ENCODE measurements around the gene PRR33.

The PRR33 gene

DNA sequence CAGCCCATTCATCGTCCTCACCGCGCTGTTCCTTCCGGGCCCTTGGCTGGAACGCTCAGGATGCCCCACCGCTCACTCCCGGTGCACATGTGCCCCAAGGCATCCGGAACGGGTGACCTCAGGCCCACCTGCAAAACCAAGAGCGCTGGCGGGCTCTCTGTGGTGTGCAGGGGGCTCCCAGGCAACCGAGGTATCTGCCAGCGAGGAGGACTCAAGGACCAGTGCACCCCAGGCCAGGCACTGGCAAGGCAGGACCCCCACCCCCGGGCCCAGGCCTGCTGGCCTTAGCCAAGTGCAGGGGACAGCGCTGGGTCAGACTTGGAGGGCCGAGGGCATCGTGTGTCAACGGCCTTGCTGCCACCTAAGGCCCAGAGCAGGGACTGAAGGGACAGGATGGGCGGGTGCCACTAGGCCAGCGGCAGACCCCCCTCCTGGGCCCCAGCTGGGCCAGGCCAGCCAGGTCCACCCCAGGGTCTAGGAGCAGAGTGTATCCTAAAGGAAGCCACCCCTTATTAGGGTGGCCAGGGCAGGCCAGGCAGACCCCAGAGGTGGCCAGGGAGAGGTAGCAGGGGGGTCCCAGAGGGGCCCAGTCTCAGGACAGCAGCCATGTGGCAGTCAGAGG, 36.3 kb upstream of the PRR33 start:
- no peak for DNase-seq

DNA sequence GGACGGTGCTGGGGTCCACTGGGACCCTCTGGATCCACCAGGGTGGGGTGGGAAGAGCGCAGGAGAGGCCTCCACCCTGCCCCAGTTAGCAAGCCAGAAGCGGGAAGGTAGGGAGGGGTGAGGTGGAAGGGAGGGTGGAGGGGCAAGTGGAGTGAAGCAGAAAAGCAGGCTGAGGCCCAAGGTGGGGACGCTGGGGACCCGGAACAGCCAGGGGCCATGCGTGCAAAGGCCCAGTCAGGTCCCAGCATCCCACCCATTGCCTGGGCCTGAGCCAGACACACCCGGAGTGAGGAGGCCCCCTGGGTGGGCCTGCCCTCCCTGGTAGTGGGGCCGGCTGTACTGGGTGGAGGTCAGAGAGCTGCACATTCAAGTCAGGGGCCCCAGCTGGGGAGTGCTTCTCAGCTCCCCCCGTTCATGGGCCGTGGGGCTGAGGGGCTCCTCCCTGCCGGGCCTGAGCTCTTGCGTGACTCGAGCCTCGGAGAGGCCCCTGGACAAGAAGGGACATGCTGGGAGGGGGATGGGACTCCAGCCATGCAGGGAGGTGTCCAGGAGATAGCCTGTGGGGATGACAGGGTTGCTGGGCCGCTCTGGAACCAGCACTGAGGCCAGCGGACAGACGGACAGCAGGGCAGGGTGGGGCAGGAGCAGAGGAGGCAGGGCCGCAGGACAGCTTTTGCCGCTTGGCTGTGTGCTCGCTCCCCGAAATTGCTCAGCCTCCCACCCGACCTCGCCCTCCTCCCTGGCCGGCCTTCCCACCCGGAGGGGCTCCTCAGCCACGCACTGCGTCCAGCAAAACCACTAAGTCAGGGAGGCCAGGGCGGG, 35.5 kb upstream of the PRR33 start:
- DNase-seq: peak; percentile 67

DNA sequence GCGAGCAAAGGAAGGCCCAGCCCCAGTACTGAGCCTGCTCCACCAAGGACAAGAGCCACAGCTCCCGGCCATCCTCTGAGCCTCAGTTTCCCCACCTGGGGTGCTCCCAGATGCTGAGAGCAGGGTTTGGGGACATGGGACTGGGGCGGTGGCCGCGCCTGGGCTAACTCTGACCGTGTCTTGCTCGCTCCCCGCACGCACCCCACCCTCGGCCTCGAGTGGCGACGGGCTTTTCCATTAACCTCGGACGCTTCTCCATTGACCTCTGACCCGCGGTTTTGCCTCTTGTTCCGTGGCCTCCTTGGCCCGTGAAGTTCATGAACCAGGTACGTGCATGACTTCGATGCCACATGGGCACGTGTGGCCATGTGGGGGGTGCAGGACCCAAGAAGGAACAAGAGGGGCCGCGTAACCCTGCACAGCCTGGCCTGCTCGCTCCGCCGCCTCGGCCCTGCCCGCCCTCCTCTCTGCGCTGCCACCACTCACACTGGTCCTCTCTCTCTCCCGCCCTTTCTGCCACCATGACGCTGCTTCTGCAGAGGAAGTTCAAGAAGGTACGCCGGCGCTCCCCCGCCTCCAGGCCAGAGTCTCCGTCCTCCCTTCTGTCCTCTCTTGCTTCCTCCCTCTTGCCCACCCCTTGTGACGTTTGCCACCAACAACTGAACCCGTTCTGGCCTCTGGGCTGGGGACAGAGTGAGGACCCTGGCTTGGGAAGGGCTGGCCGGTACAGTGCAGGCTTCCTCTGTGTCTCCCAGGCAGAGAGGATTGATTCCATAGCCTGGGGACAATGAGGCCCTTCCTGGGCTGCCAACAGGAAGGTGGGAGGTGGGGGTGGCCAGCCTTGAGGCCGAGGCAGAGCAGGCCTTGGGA, 34.7 kb upstream of the PRR33 start:
- no peak for DNase-seq

DNA sequence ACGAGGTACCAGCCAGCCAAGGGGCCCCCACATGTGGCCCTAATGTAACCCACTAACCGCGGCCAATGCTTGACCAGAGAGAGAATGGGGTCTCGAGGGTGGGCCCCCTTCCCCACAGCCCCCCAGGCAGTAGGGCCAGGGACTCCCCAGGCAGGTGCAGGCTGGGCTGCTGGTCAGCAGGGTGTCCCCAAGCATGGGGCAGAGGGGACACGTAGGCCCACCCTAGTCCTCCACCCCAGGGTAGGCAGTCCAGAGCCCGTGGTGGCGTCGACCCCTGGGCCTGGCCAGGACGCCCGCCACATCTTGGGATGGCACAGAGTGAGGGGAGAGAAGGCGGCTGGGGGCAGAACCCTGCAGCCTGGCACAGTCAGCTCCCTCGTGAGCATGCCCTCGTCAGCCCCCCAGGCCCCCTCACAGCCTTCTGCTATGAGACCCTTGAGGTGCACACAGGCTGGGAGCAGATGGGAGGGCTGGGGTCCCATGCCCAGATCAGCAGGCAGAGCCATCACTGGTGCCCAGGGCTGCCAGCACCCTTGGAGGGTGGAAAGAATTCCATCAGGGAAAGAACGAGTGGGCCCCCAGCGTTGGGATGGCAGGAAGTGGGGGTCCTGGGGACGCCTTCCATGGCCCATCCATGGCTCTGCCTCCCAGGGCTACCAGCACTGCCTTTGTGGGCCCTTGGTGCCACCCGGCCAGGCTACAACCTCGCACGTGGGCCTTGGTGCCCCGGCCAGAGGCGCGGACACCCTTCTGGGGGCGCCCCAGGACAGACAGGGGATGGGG, 33.9 kb upstream of the PRR33 start:
- DNase-seq: no peak

DNA sequence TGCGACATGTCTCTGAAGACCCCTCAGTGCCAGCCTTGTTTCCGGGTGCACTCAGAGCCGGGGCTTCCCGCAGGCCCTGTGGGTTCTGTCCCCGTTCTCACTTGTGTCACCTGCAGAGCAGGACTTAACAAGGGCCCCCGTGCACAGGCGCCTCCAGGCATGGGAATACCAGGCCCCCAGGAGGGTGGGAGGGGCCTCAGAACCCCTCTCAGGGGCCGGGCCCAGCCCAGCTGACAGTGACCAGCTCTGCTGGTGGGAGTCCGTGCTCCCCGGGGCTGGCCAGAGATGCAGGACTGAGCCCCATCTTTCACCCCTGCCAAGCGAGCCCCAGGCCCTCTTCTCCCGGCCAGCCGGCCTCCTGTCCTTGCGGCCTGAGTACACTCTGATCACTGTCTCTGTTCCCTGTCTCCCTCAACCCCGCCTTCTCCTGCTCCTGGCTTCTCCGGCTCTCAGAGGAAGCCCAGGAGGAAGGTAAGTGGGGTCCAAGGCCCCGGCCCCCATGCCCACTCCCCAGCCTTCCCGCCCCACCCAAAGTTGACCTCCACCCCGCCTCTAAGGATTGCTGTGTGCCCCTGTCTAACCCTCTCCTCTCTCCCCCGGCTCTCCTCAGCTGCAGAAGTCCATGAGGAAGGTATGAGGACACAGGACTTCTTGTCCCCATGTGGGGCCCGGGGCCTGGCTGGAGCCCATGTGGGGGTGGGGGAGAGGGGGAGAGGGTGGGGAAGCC, 33.1 kb upstream of the PRR33 start:
- no peak for DNase-seq

DNA sequence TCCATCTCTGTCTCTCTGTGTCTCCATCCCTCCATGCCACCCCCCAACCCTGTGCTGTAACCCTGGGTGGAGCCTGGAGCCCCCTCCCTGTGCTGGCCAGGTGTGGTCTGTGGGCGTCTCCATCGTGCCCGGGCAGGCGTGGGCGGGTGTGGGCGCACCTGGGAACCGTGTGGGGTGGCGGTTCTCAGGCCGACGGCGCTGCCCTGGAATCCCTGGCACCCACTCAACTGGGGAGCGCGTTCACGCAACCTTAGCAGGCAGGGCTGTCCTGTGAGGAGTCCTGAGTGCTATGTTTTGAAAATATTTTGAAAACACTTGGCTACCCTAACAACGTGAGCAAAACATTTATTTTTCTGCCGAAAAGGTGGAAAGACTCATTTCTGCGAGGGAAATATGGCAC, 32.5 kb upstream of the PRR33 start:
- no peak for DNase-seq

DNA sequence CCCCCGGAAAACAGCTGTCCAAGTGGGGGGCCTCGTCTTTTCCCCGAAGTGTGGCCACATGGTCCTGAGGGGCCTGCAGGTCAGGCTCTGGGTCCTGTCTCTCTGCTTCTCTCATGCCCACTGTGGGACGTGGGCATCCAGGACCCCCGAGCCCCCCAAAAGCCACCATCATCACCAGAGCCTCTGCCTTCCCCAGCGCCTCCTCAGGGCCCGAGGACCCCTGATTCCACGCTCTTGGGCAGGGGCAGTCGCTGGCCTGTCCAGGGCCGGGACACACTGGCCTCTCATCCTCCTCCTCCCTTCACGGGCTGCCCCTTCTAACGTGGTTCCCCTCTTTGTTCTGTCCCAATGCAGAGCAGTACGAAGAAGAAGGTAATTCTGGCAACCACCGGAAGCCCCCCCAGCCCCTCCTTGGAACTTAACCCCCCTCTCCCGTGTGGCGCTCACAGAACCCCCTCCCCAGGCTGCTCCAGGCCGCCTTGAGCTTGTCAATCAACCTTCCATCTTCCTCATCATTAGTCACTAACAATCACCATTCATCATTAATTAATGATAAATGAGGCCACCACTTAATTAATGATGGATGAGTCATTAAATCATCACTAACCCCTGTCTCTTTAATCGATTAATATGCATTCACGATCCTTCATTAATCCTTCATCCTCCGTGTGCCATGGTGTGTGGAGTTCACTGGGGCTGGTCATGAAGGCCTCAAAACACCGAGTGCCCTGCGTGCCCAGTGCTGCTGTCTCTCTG, 31.7 kb upstream of the PRR33 start:
- DNase-seq: no peak

DNA sequence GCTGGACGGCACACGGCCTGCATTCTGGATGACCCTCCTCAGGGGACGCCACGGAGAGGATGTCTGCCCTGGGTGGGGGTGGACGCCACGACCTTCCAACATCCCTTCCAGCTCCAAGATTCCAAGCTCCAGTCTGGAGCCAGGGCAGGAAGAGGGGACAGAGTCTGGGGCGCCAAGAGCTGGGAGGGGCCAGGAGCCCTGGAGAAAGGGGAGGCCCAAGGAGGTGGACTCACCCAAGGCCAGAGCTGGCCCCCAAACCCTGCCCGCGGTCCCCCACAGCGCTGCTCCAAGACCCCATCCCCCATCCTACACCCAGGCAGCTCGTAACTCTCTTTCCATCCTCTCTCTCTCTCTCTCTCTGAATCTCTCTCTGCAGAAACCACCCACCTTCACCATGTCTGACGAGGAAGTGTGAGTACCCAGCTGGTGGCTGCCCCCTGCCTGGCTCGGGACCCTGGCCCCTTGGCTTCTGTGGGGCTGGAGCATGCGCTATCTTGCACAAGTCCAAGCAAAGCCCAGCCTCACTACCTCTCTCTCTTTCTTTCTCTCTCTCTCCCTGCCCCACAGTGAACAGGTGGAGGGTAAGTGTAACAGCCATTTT, 30.9 kb upstream of the PRR33 start:
- DNase-seq: no peak

DNA sequence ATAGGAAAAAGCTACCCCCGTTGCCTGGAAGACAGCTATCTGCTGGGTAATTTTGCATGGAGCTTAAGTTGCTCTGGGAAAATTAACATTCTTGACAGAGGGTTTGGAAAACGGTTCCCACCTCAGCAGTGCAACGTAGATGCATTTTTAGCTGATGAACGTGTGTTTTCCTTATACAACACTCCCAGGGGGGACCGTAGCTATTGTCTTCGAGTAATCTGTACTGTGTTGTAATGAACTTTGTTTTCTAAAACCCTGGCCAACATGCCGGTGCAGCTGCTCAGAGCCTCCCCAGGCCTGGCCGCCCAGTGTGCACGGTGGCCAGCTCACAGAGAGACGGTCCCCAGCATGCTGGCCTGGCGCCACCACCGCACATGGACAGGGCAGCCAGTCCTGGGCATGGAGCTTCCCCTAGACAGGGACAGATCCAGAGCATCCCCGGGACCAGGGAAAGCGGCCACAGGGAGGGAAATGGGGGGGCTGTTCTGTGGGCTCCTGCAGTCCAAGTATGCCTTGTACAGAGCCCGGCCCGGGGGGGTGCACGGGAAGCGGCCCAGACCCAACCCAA, 30.0 kb upstream of the PRR33 start:
- DNase-seq: peak; percentile 80

DNA sequence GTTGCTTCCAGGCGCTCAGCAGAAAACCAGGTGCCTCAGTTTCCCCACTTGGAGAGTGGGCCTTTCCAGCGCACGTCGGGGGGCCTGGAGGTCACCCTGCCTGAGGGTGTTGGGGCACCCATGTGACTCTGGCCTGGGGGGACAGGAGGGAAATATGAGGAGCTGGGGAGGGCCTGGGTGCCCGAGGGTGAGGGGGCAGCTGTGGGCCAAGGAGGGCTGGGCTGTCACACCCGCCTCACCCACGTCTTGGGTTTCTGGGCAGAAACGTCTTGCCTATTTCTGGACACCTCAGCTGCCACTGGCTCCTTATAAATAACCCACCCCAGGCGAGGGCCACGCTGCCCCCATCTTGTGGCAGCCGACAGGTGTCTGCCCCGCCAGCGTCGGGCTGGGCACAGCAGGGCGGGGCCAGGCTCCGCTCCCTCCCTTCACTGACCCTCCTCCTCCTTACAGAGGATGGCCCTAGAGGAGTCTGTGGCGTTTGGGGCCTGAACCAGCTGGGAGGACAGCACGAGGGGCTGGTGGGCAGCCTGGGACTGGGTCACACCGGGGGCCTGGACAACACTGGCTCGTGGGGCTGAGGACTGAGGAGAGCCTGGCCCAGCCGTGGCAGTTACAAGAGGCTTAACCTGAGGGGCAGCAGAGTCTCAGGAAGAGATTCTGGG, 29.3 kb upstream of the PRR33 start:
- DNase-seq: no peak

DNA sequence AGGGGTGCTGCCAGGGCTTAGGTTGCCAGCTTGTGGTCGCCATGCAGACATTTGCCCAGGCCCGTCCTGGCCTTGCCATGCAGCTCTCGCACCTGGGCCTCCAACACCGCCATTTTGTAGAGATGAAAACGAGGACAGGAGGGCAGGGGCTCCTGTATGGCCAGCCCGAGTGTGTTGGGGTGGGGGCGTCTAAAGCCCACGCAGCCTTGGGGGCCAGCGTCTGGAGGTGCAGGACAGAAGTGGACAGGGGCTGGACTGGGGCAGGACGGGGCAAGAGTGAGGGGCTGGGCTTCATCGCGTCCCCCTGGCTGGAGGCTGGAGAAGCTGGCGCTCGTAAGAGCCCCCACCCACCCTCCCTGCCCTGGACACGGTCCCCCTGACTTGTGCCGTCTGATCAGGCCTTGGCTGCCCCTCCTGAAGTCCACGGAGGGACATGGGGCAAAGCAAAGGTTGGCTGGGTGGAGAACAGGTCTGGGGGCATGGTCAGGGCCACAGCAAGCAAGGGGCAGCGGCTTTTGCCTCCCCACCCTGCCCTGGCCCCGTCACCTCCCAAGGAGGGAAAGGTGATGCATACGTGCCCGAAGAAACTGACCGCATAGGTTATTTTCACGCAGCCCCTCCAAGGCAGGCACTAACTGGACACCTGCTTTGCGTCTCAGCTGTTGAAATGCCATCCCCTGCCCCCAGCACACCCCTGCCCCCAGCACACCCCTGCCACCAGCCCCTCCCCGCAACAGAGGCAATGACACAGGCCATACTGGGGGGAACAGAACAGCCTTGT, 28.6 kb upstream of the PRR33 start:
- no peak for DNase-seq

DNA sequence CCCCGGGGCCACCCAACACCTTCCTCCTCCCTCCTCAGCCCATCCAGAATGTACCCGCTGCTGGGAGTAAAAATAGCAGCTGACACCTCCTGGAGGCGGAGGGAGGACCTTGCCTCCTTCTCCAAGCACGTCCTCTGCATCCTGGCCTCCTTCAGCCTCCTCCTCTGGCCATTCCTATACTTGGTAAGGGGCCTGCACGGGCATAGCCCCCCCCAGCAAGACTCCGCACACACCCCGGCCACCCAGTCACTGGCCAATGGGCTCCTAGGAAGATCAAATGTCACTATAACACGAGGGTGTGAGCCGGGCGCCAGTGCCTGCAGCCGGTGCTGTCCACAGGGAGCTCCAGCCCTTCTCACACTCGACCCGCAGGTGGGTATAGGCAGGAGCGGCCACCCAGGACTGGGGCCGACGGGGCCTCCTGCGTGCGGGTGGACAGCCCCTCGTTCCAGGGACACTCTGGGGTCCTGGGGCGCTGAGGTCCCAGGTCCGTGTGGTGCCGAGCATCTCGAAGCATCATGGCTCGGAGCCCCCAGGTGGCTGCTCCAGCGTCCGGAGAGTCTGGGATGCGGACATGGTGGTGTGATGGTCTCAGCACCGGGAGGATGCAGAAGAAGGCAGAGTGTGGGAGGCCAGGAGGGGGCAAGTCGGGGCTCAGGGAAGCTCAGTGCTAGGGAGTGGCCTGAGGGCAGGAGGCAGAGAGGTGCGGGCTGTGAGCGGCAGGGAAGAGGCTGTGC, 27.9 kb upstream of the PRR33 start, which contains the start of gene TNNT3:
Gene TNNT3, plus strand, starts transcription at position 313 of the 737 bp plus-strand sequence. CDS start 3,172 bp downstream, outside the sequence.
- no peak for DNase-seq

DNA sequence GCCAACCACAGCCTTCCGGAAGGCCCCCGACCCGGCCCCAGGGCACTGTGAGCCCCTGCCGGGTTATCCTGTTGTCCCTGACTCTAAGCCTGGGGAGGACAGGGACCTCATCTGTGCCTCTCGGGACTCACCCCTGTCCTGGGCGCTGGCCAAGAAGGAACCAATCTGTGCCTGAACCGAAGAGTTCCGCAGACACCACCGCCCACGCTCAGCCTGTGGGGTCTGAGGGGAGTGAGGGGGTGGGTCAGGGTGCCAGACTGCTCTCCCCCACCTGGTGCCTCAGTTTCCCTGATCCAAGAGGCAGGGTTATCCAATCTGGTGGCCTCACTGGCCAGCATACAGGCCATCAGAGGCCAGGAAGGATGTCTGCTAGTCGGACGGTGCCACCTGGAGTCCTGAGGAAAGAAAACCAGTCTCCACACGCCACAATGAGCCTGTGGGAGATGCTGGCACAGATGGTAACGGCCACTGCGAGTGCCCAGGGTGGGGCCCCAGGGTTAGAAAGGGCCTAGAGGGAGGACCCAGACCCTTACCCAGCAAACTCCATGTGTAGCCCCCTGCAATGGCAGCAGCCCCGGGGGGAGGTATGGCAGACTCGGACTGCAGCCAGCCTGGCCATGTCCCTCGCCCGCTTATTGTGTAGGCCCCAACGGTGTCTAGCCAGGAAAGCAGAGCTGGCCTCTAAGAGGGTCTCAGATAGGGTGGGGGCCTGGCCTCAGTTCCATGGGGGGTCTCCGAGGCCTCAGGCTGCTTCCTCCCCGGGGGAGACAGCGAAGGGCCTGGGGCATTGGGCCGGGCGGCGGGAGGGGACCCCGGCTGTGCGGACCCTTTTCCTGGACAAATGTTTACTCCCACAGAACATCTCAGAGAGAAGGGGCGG, 27.0 kb upstream of the PRR33 start:
- no peak for DNase-seq

DNA sequence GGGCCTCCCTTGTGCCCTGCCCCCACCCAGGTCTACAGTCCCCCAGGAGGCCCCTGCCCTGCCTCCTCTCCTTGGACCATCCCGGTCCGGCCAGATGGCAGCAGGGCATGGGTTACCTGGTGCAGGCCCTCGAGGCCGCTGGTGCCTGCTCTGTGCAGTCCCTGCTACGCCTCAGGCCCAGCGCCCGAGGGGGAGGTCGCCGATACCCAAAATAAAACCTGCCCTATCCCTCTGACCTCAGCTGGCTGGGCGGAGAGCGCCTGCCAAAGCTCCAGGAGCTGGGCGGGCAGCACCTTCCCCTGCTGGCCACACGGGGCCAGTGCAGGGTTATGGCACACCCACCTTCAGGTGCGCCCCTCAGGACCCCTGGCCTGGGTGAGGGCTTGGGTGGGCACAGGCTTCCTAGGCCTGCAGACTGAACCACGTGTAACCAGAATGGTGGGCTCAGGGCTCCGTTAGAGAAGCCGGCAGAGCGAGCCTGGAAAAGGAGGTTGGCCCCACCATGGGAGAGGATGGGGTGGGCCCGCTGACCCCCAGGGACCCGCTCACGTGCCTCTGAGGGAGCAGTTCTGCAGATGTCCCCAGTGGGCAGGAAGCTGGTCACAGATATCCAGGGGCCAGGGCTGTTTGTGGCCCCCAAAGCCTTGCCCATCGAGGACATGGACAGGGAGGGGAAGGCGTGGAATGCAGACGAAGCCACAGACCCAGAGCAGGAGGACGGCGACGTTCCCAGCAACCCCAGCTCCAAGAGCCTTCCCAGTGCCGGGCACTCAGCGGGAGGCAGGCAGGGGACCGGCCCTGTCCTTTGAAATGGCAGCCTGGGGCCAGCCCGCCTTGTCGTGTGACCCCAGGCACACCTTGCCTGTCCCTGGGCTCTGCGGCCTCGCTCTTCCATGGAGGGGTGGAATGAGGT, 26.1 kb upstream of the PRR33 start:
- DNase-seq: no peak

DNA sequence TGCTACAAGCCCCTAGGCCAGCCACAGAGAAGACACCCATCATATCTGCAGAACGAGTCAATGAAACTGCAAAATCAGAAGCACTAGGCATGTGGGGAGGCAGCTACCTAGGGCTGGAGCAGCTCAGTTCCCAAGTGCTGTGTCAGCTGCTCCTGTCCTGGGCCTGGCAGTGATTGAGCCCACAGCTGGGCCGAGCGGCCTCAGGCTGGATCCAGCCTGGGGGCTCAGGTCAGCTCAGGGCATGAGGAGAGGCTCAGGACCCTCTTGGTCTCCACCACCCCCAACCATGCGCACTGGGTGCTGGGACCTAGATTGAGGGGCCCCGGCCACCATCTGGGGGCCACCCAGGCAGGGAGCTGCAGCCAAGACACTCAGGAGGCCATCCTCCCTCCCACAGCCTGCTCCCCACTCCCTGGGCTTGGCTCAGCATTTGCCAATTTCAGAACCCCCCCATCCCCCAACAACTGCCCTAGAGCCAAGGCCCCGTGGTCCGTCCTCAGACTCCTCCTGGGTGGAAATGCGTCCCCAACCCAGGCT, 25.4 kb upstream of the PRR33 start:
- DNase-seq: no peak

Data from eye (tissue), 1 donor.